H9 (cell line): Measurements from ENCODE around the gene IFI27L1. TPM values are rescaled to one million over a fixed set of nuclear protein-coding genes. Genes with fewer than 3 reads are reported as not detected.

Source experiments
- DNase-seq: peaks from one replicate; pipeline ENCODE4 v3.0.0-alpha.2; 2017
- H2AFZ ChIP-seq: one replicate; pipeline ENCODE4 v1.6.1; 2013; ENCODE audit warnings: mild to moderate bottlenecking, low read length, control low read depth, moderate library complexity
- H2AK5ac ChIP-seq: 2 replicates; pipeline ENCODE4 v1.6.1; 2013; ENCODE audit warnings: low read length, control low read depth, mixed read lengths; ENCODE audit not compliant: insufficient read length
- H2BK120ac ChIP-seq: one replicate; pipeline ENCODE4 v1.6.1; 2013; ENCODE audit warnings: low read depth, mild to moderate bottlenecking, low read length, control low read depth, inconsistent platforms; ENCODE audit not compliant: poor library complexity, severe bottlenecking
- H2BK12ac ChIP-seq: 2 replicates; pipeline ENCODE4 v1.6.1; 2013; ENCODE audit warnings: low read length, control low read depth, mixed read lengths, low read depth; ENCODE audit not compliant: insufficient read length
- H2BK15ac ChIP-seq: 2 replicates; pipeline ENCODE4 v1.6.1; 2013; ENCODE audit warnings: low read depth, low read length, control low read depth
- H2BK20ac ChIP-seq: one replicate; pipeline ENCODE4 v1.6.1; 2013; ENCODE audit warnings: low read depth, mild to moderate bottlenecking, low read length, control low read depth, inconsistent platforms; ENCODE audit not compliant: poor library complexity, severe bottlenecking
- H2BK5ac ChIP-seq: 2 replicates; pipeline ENCODE4 v1.6.1; 2013; ENCODE audit warnings: low read length, control low read depth, mixed read lengths; ENCODE audit not compliant: insufficient read length
- H3K14ac ChIP-seq: 2 replicates; pipeline ENCODE4 v1.6.1; 2013; ENCODE audit warnings: low read length, control low read depth; ENCODE audit not compliant: insufficient read depth
- H3K18ac ChIP-seq: 2 replicates; pipeline ENCODE4 v1.6.1; 2013; ENCODE audit warnings: low read depth, mild to moderate bottlenecking, mixed read lengths, low read length, control low read depth; ENCODE audit not compliant: insufficient read length
- H3K23ac ChIP-seq: 2 replicates; pipeline ENCODE4 v1.6.1; 2013; ENCODE audit warnings: low read length, control low read depth, mixed read lengths, low read depth; ENCODE audit not compliant: insufficient read length
- H3K23me2 ChIP-seq: 2 replicates; pipeline ENCODE4 v1.6.1; 2013; ENCODE audit warnings: low read depth, mild to moderate bottlenecking, mixed read lengths, low read length, control low read depth; ENCODE audit not compliant: insufficient read length, poor library complexity, severe bottlenecking
- H3K27ac ChIP-seq: 2 replicates; pipeline ENCODE4 v1.5.1; 2013; ENCODE audit warnings: low read length, control low read depth, mixed read lengths, low read depth; ENCODE audit not compliant: insufficient read length
- H3K27me3 ChIP-seq: 2 replicates; pipeline ENCODE4 v1.6.1; 2013; ENCODE audit warnings: low read length, control low read depth, inconsistent platforms; ENCODE audit not compliant: insufficient read depth
- H3K4ac ChIP-seq: 2 replicates; pipeline ENCODE4 v1.6.1; 2013; ENCODE audit warnings: low read depth, mild to moderate bottlenecking, control low read depth, inconsistent platforms, low read length, moderate library complexity
- H3K4me1 ChIP-seq: 2 replicates; pipeline ENCODE4 v1.6.1; 2013; ENCODE audit warnings: low read length, control low read depth, inconsistent platforms; ENCODE audit not compliant: insufficient read depth
- H3K4me2 ChIP-seq: 2 replicates; pipeline ENCODE4 v1.6.1; 2013; ENCODE audit warnings: low read length, control low read depth, mixed read lengths; ENCODE audit not compliant: insufficient read length, insufficient read depth
- H3K56ac ChIP-seq: 2 replicates; pipeline ENCODE4 v1.6.1; 2013; ENCODE audit warnings: low read depth, mild to moderate bottlenecking, mixed read lengths, low read length, control low read depth; ENCODE audit not compliant: insufficient read length
- H3K79me1 ChIP-seq: 2 replicates; pipeline ENCODE4 v1.6.1; 2013; ENCODE audit warnings: low read depth, mild to moderate bottlenecking, moderate library complexity, low read length, control low read depth, inconsistent platforms; ENCODE audit not compliant: insufficient read depth, poor library complexity, severe bottlenecking
- H3K79me2 ChIP-seq: 2 replicates; pipeline ENCODE4 v1.6.1; 2013; ENCODE audit warnings: low read length, control low read depth, inconsistent platforms; ENCODE audit not compliant: insufficient read depth
- H3K9ac ChIP-seq: 2 replicates; pipeline ENCODE4 v1.6.1; 2013; ENCODE audit warnings: low read length, control low read depth, mixed read lengths; ENCODE audit not compliant: insufficient read length; ENCODE audit errors: extremely low read depth
- H3K9me3 ChIP-seq: one replicate; pipeline ENCODE4 v1.6.1; 2013; ENCODE audit warnings: low read depth, low read length, inconsistent platforms; ENCODE audit not compliant: control insufficient read depth
- H3T11ph ChIP-seq: one replicate; pipeline ENCODE4 v1.6.1; 2013; ENCODE audit warnings: mild to moderate bottlenecking, low read length, control low read depth, inconsistent platforms
- H4K20me1 ChIP-seq: one replicate; pipeline ENCODE4 v1.6.1; 2013; ENCODE audit not compliant: control insufficient read depth, insufficient read length, insufficient read depth
- H4K5ac ChIP-seq: 2 replicates; pipeline ENCODE4 v1.6.1; 2013; ENCODE audit warnings: low read depth, mild to moderate bottlenecking, mixed read lengths, low read length, control low read depth; ENCODE audit not compliant: insufficient read length
- H4K8ac ChIP-seq: replicated peaks from 2 replicates; pipeline ENCODE4 v1.6.1; 2013; ENCODE audit warnings: low read length, control low read depth, mixed read lengths, low read depth; ENCODE audit not compliant: insufficient read length
- H4K91ac ChIP-seq: 2 replicates; pipeline ENCODE4 v1.6.1; 2013; ENCODE audit warnings: low read depth, mild to moderate bottlenecking, moderate library complexity, mixed read lengths, low read length, control low read depth; ENCODE audit not compliant: insufficient read length
- H3K27ac Mint-ChIP-seq, 3 experiments: 2 replicates in 2 of 3; 3 replicates in 1 of 3; pipeline ENCODE4 v1.8.0; 2020 to 2021; ENCODE audit warnings: mixed read lengths in 3 of 3, mild to moderate bottlenecking in 1 of 3, moderate library complexity in 1 of 3
- H3K27me3 Mint-ChIP-seq: 2 replicates; pipeline ENCODE4 v1.8.0; 2021; ENCODE audit warnings: low read depth, mild to moderate bottlenecking, moderate library complexity, mixed read lengths
- H3K36me3 Mint-ChIP-seq, 3 experiments: 2 replicates in 2 of 3; 3 replicates in 1 of 3; pipeline ENCODE4 v1.8.0; 2020 to 2021; ENCODE audit warnings: low read depth in 3 of 3, mixed read lengths in 3 of 3; ENCODE audit not compliant: insufficient read depth in 1 of 3
- H3K4me1 Mint-ChIP-seq, 2 experiments: 2 replicates each; pipeline ENCODE4 v1.8.0; 2020; ENCODE audit warnings: mixed read lengths in 2 of 2
- H3K4me3 Mint-ChIP-seq, 2 experiments: 2 replicates in 1 of 2; 3 replicates in 1 of 2; pipeline ENCODE4 v1.8.0; 2020 to 2021; ENCODE audit warnings: mild to moderate bottlenecking in 2 of 2, mixed read lengths in 2 of 2, moderate library complexity in 1 of 2
- H3K9me3 Mint-ChIP-seq, 2 experiments: 2 replicates in 1 of 2; 3 replicates in 1 of 2; pipeline ENCODE4 v1.8.0; 2020; ENCODE audit warnings: mild to moderate bottlenecking in 2 of 2, mixed read lengths in 2 of 2, moderate library complexity in 1 of 2
- WGBS: extraction: QIAGEN DNeasy Blood & Tissue Kit; methylation state at CpG from one replicate; pipeline ENCODE4 v1.1.7; 2013; ENCODE audit warnings: missing lambda C conversion rate, low lambda C conversion rate, mixed read lengths; ENCODE audit not compliant: insufficient read length; ENCODE audit errors: extremely low coverage; 5-methylcytosine and 5-hydroxymethylcytosine counted together
- total RNA-seq: library from RNA; stranded (reverse); gene quantifications from 2 replicates; pipeline ENCODE4 v1.2.1, GENCODE V29; 2021
- TF ChIP-seq, protein P1 (sequence below): fragments of 200-600 bp; sonication (generic); conservative IDR thresholded peaks from 3 replicates; pipeline ENCODE4 v1.8.0; 2021; ENCODE audit warnings: antibody characterized with exemption, mild to moderate bottlenecking

The IFI27L1 gene
- total RNA-seq, 1 experiment from 2014 or later, result 27.4 TPM

DNA sequence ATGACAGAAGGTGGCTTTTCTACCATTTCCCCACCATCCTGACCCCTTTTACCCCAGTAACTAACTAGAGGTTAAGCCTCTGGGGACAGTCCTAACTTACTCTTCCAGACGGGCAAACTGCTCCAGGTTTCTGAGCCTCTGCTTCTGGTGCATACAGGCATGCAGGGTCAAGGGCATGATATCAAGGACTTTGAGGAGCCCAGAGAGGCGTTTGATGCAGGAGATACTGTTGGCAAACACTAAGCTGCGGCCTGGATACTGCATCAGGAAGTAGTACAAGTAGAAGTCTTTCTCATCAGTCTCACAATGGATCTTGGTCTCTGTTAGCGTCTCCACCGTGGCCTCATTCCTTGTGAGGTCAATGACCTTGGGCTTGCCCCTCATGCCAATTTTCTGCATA, 21.1 kb upstream of the IFI27L1 start:
- Histone ChIP-seq H3K9me3 (no peaks in the 10 kb centered on the region), H2BK15ac (no peak overlapping the region)
- peaks cover 42 to 74% (median 66%) of the 10 kb centered on the region in 3 experiments; a peak in 6 of 7 replicates for H3K36me3 Mint-ChIP-seq

More for the DNA sequence above, 21.1 kb upstream of the IFI27L1 start:
- Histone ChIP-seq H3K18ac (no peak overlapping the region), H3K27ac (no peak overlapping the region), H3K9ac (no peak overlapping the region), H3K4me2 (no peak overlapping the region), H2BK12ac (no peak overlapping the region), H3K79me2 (peaks cover 3% of the 10 kb centered on the region; the same call in 1 of the 2 replicates), H4K91ac (no peak overlapping the region), H2BK120ac (no peak overlapping the region), H2BK5ac (no peak overlapping the region), H3K79me1 (peaks cover 5% of the 10 kb centered on the region), H2AFZ (no peak overlapping the region), H2AK5ac (no peak overlapping the region), H3K23me2 (no peaks in the 10 kb centered on the region), H3K4ac (no peak overlapping the region), H3K56ac (no peak overlapping the region), H4K5ac (no peak overlapping the region), H3K4me1 (peaks cover 5% of the 10 kb centered on the region; the same call in 1 of the 2 replicates), H3T11ph (no peak overlapping the region), H3K14ac (no peak overlapping the region), H3K27me3 (no peaks in the 10 kb centered on the region), H4K20me1 (no peaks in the 10 kb centered on the region), H3K23ac (no peak overlapping the region), H2BK20ac (no peak overlapping the region), H4K8ac (no peak overlapping the region)
- Mint-ChIP-seq H3K27me3 (no peaks in the 10 kb centered on the region), H3K4me3 (no peak overlapping the region), H3K27ac (no peak overlapping the region), H3K4me1 (peaks cover 17 to 18% of the 10 kb centered on the region in 2 experiments), H3K9me3 (no peaks in the 10 kb centered on the region)
- WGBS, result no CpG with 5 or more reads among the region's 5 CpGs
- TF ChIP-seq, protein P1, sequence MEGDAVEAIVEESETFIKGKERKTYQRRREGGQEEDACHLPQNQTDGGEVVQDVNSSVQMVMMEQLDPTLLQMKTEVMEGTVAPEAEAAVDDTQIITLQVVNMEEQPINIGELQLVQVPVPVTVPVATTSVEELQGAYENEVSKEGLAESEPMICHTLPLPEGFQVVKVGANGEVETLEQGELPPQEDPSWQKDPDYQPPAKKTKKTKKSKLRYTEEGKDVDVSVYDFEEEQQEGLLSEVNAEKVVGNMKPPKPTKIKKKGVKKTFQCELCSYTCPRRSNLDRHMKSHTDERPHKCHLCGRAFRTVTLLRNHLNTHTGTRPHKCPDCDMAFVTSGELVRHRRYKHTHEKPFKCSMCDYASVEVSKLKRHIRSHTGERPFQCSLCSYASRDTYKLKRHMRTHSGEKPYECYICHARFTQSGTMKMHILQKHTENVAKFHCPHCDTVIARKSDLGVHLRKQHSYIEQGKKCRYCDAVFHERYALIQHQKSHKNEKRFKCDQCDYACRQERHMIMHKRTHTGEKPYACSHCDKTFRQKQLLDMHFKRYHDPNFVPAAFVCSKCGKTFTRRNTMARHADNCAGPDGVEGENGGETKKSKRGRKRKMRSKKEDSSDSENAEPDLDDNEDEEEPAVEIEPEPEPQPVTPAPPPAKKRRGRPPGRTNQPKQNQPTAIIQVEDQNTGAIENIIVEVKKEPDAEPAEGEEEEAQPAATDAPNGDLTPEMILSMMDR, result no peak
- no peak for DNase-seq
